SKM-1 treated with dmso at 0.1 percent for 144 hours (cell line): ENCODE results near the gene SND1.
A peak's percentile ranks its signal among the peaks of the same experiment; 100 is the strongest.

Source experiments
- DNase-seq: peaks from one replicate; lab custom pipeline; 2025; ENCODE audit not compliant: unreplicated experiment; lab: John Stamatoyannopoulos, UW

SND1 gene

GRCh38 chr7:127798023-127798422, 146.0 kb downstream of the SND1 start:
- no peak for DNase-seq

GRCh38 chr7:127798769-127799372, 146.9 kb downstream of the SND1 start:
- no peak for DNase-seq

- no peak for DNase-seq
Observed at GRCh38 chr7:127799535-127800305, 147.7 kb downstream of the SND1 start.

GRCh38 chr7:127802845-127803244, 150.9 kb downstream of the SND1 start:
- no peak for DNase-seq

- no peak for DNase-seq
Observed at GRCh38 chr7:127803626-127804025, 151.6 kb downstream of the SND1 start.

GRCh38 chr7:127807340-127807739, 155.3 kb downstream of the SND1 start:
- no peak for DNase-seq

GRCh38 chr7:127807829-127808228, 155.8 kb downstream of the SND1 start:
- DNase-seq: no peak

GRCh38 chr7:127809261-127809702, 157.3 kb downstream of the SND1 start:
- no peak for DNase-seq

GRCh38 chr7:127810113-127810512, 158.1 kb downstream of the SND1 start:
- DNase-seq: no peak

GRCh38 chr7:127810696-127811660, 159.0 kb downstream of the SND1 start:
- DNase-seq: no peak

GRCh38 chr7:127812540-127812939, 160.5 kb downstream of the SND1 start:
- DNase-seq: no peak

GRCh38 chr7:127813991-127814541, 162.1 kb downstream of the SND1 start:
- no peak for DNase-seq

- DNase-seq: no peak
Observed at GRCh38 chr7:127815631-127816145, 163.7 kb downstream of the SND1 start.

- no peak for DNase-seq
Observed at GRCh38 chr7:127816354-127817190, 164.6 kb downstream of the SND1 start.

GRCh38 chr7:127817466-127817865, 165.5 kb downstream of the SND1 start:
- no peak for DNase-seq

- no peak for DNase-seq
Observed at GRCh38 chr7:127818306-127818705, 166.3 kb downstream of the SND1 start.

GRCh38 chr7:127819975-127820731, 168.2 kb downstream of the SND1 start:
- peak; percentile 34 for DNase-seq

GRCh38 chr7:127820732-127821085, 168.7 kb downstream of the SND1 start:
- DNase-seq: no peak

- DNase-seq: no peak
Observed at GRCh38 chr7:127821146-127821545, 169.2 kb downstream of the SND1 start.
